ENCODE measurements around the gene MSLN. TPM values are rescaled to one million over a fixed set of nuclear protein-coding genes. Genes with fewer than 3 reads are reported as not detected.
"Not testable (repeated sequence)": the region's sequence is repeated elsewhere in the genome, so short reads cannot be mapped to it uniquely, and the experiment has no call there.

MSLN gene
- total RNA-seq, 4 donors from 2014 or later, result 4.6 to 30.8 (median 15.7) TPM

- no peaks in the 10 kb centered on the region for H3K36me3 ChIP-seq
- intact Hi-C loops (cut with DNase I; ENCODE audit: low total_unique reads), result no loop called here
- H3K27ac ChIP-seq, result no peak overlapping the region
- TF ChIP-seq CTCF (IDR thresholded peaks at IDR 0.05) (no peak), POLR2A (IDR thresholded peaks at IDR 0.05) (no peak)
- no peaks in the 10 kb centered on the region for H3K9me3 ChIP-seq
- no peaks in the 10 kb centered on the region for H3K27me3 ChIP-seq
- DNase-seq, result no peak
- no peak overlapping the region for H3K4me3 ChIP-seq
- no peaks in the 10 kb centered on the region for H3K4me1 ChIP-seq
Measured at GRCh38 chr16:775236-775796, 14.8 kb downstream of the MSLN start.

- H3K9me3 ChIP-seq; H3K4me1 ChIP-seq; H3K36me3 ChIP-seq; H3K27me3 ChIP-seq; intact Hi-C loops (cut with DNase I; ENCODE audit: low total_unique reads); H3K27ac ChIP-seq; H3K4me3 ChIP-seq; DNase-seq: not testable (repeated sequence)
Measured at GRCh38 chr16:776298-776697, 15.8 kb downstream of the MSLN start.

GRCh38 chr16:776824-777223, 16.3 kb downstream of the MSLN start:
- no peaks in the 10 kb centered on the region for H3K27me3 ChIP-seq

GRCh38 chr16:777826-778225, 17.3 kb downstream of the MSLN start:
- Histone ChIP-seq H3K27me3 (no peaks in the 10 kb centered on the region), H3K9me3 (no peaks in the 10 kb centered on the region), H3K36me3 (no peaks in the 10 kb centered on the region), H3K27ac (no peak overlapping the region), H3K4me1 (no peaks in the 10 kb centered on the region), H3K4me3 (no peak overlapping the region)
- DNase-seq, result no peak
- TF ChIP-seq CTCF (IDR thresholded peaks at IDR 0.05) (no peak), POLR2A (IDR thresholded peaks at IDR 0.05) (no peak)
- intact Hi-C loops (cut with DNase I; ENCODE audit: low total_unique reads), result no loop called here

More at GRCh38 chr16:776824-777223, 16.3 kb downstream of the MSLN start:
- H3K4me3 ChIP-seq, result no peak overlapping the region
- no peaks in the 10 kb centered on the region for H3K9me3 ChIP-seq
- H3K4me1 ChIP-seq, result no peaks in the 10 kb centered on the region
- intact Hi-C loops (cut with DNase I; ENCODE audit: low total_unique reads), result no loop called here
- no peaks in the 10 kb centered on the region for H3K36me3 ChIP-seq
- no peak overlapping the region for H3K27ac ChIP-seq
- TF ChIP-seq CTCF (IDR thresholded peaks at IDR 0.05), result no peak
- TF ChIP-seq POLR2A (IDR thresholded peaks at IDR 0.05), result no peak
- no peak for DNase-seq

GRCh38 chr16:778447-778846, 17.9 kb downstream of the MSLN start:
- no peaks in the 10 kb centered on the region for H3K27me3 ChIP-seq

More at GRCh38 chr16:778447-778846, 17.9 kb downstream of the MSLN start:
- Histone ChIP-seq H3K36me3 (no peaks in the 10 kb centered on the region), H3K4me3 (no peak overlapping the region), H3K4me1 (no peaks in the 10 kb centered on the region), H3K27ac (no peak overlapping the region), H3K9me3 (no peaks in the 10 kb centered on the region)
- TF ChIP-seq POLR2A (IDR thresholded peaks at IDR 0.05), result no peak
- no peak for TF ChIP-seq CTCF (IDR thresholded peaks at IDR 0.05)
- intact Hi-C loops (cut with DNase I; ENCODE audit: low total_unique reads), result no loop called here
- no peak for DNase-seq

Data from uterus (tissue), 4 donors.